ENCODE measurements around the gene FOXO6. TPM values are rescaled to one million over a fixed set of nuclear protein-coding genes. Genes with fewer than 3 reads are reported as not detected.

Gene FOXO6
- total RNA-seq, 1 experiment from 2014 or later, result 6.1 TPM

DNA sequence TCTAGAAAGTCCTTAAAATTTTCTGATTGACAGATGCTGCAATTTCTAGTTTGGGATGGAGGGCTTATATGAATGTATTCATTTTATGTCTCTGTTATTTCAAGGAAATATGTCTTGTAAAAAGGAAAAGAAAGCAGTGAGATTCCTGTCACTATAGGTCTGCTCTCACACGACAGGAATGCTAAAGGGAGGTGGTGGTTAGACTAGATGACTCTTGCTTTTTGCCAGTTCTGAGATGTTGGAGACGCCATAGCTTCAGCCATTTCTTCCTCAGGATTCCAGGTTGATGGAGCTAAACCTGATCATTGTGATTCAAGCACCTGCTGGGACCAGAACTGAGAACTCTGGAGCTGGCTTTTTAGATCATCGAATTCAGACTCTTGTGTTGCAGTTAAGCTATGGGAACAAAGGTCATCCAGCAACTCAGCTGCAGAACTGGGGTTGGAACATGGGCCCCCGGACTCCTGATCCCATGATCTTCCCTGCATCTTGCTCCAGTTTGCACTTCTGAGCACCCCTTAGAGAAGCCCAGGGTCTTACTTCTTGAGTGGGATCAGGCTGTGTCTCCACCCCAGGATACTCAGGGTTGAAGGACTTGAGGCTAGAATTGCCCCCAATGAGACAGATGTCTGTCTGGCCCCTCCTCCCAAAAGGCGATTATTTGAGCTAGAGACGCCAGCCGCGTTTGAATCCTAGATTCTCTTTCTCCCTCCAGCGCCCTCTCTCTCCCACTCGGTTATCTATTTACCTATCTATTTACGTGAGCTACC lies 46.7 kb upstream of the FOXO6 start:
- H3K27me3 ChIP-seq (replicated peaks; ENCODE audit: insufficient read depth, low read depth, low read length, poor library complexity), result no peaks in the 10 kb centered on the region
- intact Hi-C loops (cut with micrococcal nuclease; ENCODE audit: unreplicated experiment), result loop anchor here (5.0 kb wide), 1 partner anchor 118 kb away; no protein-coding TSS in a partner anchor
- no peaks in the 10 kb centered on the region for H3K4me1 ChIP-seq (ENCODE audit: insufficient read depth, low read length, poor library complexity, severe bottlenecking)
- H3K9me3 ChIP-seq (ENCODE audit: low read depth, low read length, poor library complexity, severe bottlenecking), result no peaks in the 10 kb centered on the region
- H3K36me3 ChIP-seq (ENCODE audit: insufficient read depth, low read length, poor library complexity, severe bottlenecking), result no peaks in the 10 kb centered on the region
- ChIA-PET POLR2A (ENCODE audit: low non-redundant PET) (no interaction called here), CTCF (no interaction called here)
- TF ChIP-seq EZH2 (IDR thresholded peaks at IDR 0.05; ENCODE audit: borderline replicate concordance, low read depth, low read length, poor library complexity, severe bottlenecking), result no peak
- TF ChIP-seq, protein P1, sequence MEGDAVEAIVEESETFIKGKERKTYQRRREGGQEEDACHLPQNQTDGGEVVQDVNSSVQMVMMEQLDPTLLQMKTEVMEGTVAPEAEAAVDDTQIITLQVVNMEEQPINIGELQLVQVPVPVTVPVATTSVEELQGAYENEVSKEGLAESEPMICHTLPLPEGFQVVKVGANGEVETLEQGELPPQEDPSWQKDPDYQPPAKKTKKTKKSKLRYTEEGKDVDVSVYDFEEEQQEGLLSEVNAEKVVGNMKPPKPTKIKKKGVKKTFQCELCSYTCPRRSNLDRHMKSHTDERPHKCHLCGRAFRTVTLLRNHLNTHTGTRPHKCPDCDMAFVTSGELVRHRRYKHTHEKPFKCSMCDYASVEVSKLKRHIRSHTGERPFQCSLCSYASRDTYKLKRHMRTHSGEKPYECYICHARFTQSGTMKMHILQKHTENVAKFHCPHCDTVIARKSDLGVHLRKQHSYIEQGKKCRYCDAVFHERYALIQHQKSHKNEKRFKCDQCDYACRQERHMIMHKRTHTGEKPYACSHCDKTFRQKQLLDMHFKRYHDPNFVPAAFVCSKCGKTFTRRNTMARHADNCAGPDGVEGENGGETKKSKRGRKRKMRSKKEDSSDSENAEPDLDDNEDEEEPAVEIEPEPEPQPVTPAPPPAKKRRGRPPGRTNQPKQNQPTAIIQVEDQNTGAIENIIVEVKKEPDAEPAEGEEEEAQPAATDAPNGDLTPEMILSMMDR (conservative IDR thresholded peaks at IDR 0.05; ENCODE audit: low read depth, low read length), result no peak
- no TSS peak for BruUV-seq (replicated peaks)
- no peak overlapping the region for H3K4me3 ChIP-seq (ENCODE audit: low read depth, low read length, poor library complexity, severe bottlenecking)
- DNase-seq (ENCODE audit: low spot score), result no peak
- no peak overlapping the region for H3K27ac ChIP-seq (ENCODE audit: low read depth, low read length, poor library complexity, severe bottlenecking)

DNA sequence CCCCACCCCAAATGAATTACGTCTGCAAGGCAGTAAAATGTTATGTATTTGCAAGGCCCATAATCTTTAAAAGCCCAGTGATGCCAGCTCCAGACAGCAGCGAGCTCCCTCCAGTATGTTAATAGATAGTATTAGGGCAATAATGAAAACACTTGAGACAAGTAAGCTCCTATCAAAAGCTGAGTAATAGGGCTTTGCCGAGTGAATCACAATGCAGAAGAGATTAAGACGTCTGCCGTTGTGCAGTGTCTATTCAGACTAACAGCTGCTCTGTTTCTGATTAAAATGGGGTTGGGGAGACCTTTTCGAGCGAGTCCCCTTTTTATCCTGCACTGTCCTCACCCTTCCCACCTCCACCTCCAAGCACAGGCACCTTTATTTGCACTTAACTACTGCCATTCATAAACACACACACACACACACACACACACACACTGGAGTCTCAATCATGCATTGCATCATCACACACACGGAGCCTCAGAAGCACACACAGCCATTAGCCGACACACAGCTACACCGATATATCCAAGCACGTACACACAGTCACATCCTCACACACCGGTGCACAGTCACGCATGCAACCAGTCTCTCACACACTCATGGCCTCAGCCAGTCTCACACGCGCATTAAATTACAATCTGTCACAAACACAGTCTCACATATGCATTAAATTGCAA lies 46.0 kb upstream of the FOXO6 start:
- DNase-seq (ENCODE audit: low spot score), result peak; percentile 45
- no peak for TF ChIP-seq EZH2 (IDR thresholded peaks at IDR 0.05; ENCODE audit: borderline replicate concordance, low read depth, low read length, poor library complexity, severe bottlenecking)
- TF ChIP-seq, protein P1 (conservative IDR thresholded peaks at IDR 0.05; ENCODE audit: low read depth, low read length), result no peak
- no peaks in the 10 kb centered on the region for H3K9me3 ChIP-seq (ENCODE audit: low read depth, low read length, poor library complexity, severe bottlenecking)
- POLR2A ChIA-PET (ENCODE audit: low non-redundant PET), result no interaction called here
- BruUV-seq (replicated peaks), result no TSS peak
- H3K4me1 ChIP-seq (ENCODE audit: insufficient read depth, low read length, poor library complexity, severe bottlenecking), result no peaks in the 10 kb centered on the region
- CTCF ChIA-PET, result no interaction called here
- intact Hi-C loops (cut with micrococcal nuclease; ENCODE audit: unreplicated experiment), result no loop called here
- no peaks in the 10 kb centered on the region for H3K27me3 ChIP-seq (replicated peaks; ENCODE audit: insufficient read depth, low read depth, low read length, poor library complexity)
- H3K36me3 ChIP-seq (ENCODE audit: insufficient read depth, low read length, poor library complexity, severe bottlenecking), result no peaks in the 10 kb centered on the region
- H3K27ac ChIP-seq (ENCODE audit: low read depth, low read length, poor library complexity, severe bottlenecking), result no peak overlapping the region
- no peak overlapping the region for H3K4me3 ChIP-seq (ENCODE audit: low read depth, low read length, poor library complexity, severe bottlenecking)

DNA sequence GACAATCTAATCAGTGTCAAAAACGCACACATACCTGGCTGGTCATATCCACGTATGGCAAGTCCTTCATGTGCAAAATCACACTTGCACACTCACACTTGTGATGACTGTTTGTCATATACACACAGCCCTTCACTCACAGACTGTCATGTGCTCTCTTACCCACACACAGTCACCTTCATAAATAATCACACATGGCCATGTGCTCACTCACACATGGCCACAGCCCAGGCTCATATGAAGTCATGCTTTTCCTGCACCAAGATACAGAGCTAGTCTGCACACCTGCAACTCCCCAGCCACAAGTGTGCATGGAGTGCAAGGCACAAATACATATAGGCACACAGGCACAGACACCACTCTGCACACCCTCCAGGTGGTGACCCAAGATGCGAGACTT lies 45.4 kb upstream of the FOXO6 start:
- no peaks in the 10 kb centered on the region for H3K4me1 ChIP-seq (ENCODE audit: insufficient read depth, low read length, poor library complexity, severe bottlenecking)
- DNase-seq (ENCODE audit: low spot score), result no peak
- no peak overlapping the region for H3K27ac ChIP-seq (ENCODE audit: low read depth, low read length, poor library complexity, severe bottlenecking)
- no peaks in the 10 kb centered on the region for H3K27me3 ChIP-seq (replicated peaks; ENCODE audit: insufficient read depth, low read depth, low read length, poor library complexity)
- no peaks in the 10 kb centered on the region for H3K9me3 ChIP-seq (ENCODE audit: low read depth, low read length, poor library complexity, severe bottlenecking)
- H3K4me3 ChIP-seq (ENCODE audit: low read depth, low read length, poor library complexity, severe bottlenecking), result no peak overlapping the region
- BruUV-seq (replicated peaks), result no TSS peak
- intact Hi-C loops (cut with micrococcal nuclease; ENCODE audit: unreplicated experiment), result no loop called here
- TF ChIP-seq EZH2 (IDR thresholded peaks at IDR 0.05; ENCODE audit: borderline replicate concordance, low read depth, low read length, poor library complexity, severe bottlenecking), result no peak
- TF ChIP-seq, protein P1 (conservative IDR thresholded peaks at IDR 0.05; ENCODE audit: low read depth, low read length), result no peak
- ChIA-PET POLR2A (ENCODE audit: low non-redundant PET) (no interaction called here), CTCF (no interaction called here)
- H3K36me3 ChIP-seq (ENCODE audit: insufficient read depth, low read length, poor library complexity, severe bottlenecking), result no peaks in the 10 kb centered on the region
